GM08714 (cell line): Measurements from ENCODE around the gene CHRNA4.

Source experiments
- H3K4me3 ChIP-seq: fragments of 200-500 bp; sonication (Bioruptor generic); 2 replicates; pipeline ENCODE4 v1.5.1; 2014; ENCODE audit warnings: mild to moderate bottlenecking, low read length, inconsistent platforms
- ZNF274 ChIP-seq: IDR thresholded peaks from 2 replicates; pipeline ENCODE4 v1.6.1; 2012; ENCODE audit warnings: mild to moderate bottlenecking, low read depth, low read length

The CHRNA4 gene

DNA sequence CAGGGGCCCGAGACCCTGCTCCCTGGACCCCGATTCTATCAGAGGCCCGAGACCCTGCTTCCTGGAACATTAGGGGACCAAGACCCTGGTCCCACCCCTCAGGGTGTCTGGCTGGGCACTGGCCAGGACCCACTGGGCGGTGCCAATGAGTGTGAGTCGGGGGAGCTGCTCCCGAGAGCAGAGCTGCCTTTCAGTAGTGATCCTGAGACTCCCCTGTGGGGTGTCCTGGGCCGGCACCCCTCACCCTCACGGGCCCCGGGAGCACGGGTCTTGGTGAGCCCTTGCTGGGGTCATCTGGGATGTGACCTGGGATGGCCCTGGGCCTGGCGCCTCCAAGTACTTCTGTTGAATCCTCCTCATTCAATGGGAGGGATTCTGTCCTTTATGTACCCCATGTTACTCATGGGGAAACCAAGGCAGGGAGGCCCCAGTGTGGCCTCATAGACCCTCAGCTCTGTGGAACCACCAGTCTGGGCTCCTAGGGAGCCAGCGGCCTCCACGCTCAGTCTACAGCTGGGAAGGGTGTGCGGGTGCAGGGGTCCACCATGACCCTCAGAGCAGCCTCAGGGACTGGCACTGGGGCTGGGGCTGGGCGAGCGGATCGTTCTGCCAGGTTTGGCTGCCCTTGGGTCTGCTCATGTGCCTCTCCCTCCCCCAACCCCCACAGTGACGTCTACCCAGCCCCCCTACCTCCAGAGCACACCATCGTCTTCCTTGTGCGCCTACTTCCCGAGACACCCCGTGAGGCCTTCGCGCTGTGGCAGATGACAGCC is 42.6 kb downstream of the CHRNA4 start:
- H3K4me3 ChIP-seq = no peak overlapping the region
- no peak for TF ChIP-seq ZNF274

DNA sequence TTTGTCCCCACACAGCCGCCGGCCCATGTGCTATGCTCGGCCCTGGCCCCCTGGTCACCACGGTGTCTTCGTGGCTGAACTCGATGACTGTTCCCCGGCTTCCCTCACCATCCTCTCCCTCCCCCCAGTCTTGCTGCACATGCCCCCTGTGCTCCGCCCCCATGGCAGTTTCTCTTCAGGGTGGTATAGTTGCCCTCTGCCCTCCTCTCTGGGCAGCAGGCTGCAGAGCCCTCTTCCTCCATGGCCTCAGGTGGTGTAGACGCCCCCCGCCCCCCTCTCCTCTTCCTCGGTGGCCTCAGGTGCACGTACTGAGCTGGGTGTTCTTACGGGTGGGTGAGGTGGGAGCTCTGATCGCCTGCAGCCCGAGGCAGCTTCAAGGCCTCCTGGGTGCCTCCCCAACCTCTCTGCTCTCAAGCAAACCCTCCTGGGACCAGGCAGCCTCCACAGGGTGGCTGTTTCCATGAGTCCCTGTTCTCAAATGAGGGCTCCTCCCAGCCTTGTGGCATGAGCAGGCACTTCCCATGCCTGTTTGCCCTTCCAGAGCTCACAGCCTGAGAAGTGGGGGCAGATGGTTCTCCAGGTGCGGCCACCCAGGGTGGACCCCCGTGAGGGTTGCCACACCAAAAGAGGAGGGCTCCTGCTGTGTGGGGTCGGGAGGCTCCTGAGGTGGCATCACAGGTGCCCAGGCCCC is 43.4 kb downstream of the CHRNA4 start:
- no peak overlapping the region for H3K4me3 ChIP-seq
- TF ChIP-seq ZNF274 = no peak

DNA sequence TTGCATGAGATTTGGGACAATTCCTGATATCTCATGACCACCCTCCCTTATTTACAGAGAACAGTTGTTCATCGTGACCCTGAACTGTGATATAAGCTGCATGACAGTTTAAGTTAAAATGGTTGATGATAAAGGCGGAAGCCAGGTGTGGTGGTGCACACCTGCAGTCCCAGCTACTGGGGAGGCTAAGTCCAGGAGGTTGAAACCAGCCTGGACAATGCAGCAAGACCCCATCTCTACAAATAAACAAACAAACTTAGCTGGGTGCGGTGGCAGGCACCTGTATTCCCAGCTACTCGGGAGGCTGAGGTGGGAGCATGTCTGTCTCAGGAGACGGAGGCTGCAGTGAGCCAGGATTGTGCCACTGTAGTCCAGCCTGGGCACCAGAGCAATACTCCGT is 44.1 kb downstream of the CHRNA4 start:
- no peak for TF ChIP-seq ZNF274
- H3K4me3 ChIP-seq = no peak overlapping the region

DNA sequence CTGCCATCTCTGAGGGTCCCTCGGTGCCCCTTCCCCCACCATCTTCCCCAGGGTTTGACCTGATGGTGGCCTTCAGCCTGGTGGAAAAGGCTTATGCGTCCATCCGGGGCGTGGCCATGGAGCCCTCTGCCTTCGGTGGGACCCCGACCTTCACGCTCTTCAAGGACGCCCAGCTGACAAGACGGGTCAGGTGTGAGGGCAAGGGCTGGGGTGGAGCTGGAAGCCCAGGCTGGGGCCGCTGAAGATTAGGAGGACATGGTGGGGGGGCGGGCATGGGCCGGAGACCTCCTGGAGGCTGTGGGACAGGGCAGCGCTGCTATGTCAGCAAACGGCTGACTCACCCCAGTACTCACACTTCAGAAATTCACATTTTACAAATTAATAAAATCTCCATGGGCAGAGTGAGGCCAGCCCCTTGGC is 44.6 kb downstream of the CHRNA4 start:
- no peak for TF ChIP-seq ZNF274
- H3K4me3 ChIP-seq = no peak overlapping the region

DNA sequence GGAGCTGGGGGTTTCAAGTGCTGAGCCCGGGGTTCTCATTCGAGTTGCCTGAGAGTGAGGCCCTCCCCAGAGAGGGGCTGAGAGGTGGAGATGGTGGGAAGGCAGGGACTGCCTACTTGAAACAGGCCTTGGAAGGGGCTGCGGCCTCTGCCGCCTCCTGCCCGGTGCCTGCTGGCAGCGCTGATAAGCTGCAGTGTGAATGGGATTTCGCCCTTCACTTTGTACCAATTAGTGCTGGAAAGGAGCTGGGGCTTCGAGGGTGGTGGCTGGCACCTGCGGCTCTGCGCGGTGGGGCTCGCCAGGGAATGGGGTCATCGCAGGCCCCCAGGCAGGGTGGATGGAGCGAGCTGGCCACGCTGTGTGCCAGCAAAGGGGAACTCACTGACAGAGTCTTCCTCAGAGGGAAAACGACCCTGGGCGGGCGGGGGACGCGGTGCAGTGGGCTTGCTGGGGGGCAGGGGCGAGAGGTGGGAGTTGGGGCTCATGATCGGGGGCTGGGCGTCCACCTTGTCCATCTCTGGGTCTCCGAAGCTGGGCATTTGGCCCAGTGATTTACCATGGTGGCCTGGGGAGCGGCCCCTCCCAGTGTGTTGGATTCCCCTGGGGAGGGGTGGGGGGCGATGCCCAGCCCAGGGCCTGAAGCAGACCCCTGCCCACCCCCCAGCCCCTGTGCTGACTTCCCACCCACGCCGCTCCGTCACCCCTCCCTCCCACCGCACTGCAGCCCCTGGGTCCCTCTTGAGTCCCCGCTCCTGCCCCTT is 45.2 kb downstream of the CHRNA4 start:
- H3K4me3 ChIP-seq = no peak overlapping the region
- TF ChIP-seq ZNF274 = no peak

DNA sequence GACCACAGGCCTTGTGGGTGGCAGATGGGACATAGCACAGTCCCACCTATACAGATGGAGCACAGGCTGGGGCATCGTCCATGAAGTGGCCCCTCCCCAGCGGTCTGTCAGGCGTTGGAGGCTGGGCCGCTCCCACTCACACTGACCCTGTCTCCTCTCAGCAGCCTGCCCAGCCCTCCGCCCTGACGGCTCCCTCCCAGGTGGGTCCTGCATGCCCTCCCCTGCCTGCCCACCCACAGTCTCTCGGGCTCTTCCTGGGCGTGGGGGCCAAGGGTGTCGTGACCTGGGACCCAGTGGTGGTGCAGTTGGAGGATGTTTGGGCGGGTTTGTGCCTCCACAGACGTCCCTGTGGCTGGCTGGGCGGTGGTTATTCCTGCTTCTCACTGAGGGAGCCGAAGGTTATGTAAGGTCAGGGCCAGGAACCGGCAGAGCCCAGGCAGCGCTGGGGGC is 45.9 kb downstream of the CHRNA4 start:
- no peak overlapping the region for H3K4me3 ChIP-seq
- no peak for TF ChIP-seq ZNF274

DNA sequence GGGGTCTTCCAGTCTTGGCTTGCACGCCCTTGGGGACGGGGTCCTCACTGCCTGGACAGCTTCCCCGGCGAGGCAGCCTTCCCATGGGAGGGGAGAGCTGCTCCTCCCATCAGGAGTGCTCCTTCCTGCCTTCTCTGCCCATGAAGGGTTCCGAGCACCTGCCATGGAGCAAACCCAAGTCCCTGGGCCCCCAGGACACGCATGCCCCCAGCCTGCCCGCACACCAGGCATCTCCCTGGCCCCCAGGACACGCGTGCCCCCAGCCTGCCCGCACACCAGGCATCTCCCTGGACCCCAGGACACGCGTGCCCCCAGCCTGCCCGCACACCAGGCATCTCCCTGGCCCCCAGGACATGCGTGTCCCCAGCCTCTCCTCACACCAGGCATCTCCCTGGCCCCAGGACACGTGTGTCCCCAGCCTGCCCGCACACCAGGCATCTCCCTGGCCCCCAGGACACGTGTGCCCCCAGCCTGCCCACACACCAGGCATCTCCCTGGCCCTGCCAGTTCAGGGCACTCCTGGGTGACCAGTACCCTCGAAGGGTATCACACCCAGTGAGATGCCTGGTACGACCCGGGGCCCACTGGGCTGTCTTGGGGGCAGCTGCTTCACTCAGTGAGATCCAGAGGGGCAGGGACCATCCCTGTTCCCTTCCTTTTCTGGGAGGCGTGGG is 46.4 kb downstream of the CHRNA4 start:
- no peak overlapping the region for H3K4me3 ChIP-seq
- no peak for TF ChIP-seq ZNF274

DNA sequence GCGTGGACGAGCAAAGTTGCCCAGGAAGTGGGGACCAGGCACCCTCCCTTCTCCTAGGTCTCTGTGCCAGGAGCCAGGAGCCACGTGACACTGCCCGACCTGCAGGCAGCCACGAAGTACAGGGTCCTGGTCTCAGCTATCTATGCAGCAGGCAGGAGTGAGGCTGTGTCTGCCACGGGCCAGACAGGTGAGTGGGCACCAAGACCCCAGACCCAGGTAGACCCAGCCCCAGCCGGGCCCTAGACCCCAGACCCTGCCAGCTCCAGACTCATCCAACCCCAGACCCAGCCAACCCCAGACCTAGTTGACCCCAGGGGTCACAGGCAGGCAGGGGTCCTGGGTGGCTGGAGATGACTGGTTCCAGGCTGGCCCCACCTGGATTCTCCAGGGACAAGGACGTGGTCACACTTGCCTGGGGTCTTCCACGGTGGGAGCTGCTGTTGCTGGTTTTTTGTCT is 47.1 kb downstream of the CHRNA4 start:
- H3K4me3 ChIP-seq = no peak overlapping the region
- no peak for TF ChIP-seq ZNF274

DNA sequence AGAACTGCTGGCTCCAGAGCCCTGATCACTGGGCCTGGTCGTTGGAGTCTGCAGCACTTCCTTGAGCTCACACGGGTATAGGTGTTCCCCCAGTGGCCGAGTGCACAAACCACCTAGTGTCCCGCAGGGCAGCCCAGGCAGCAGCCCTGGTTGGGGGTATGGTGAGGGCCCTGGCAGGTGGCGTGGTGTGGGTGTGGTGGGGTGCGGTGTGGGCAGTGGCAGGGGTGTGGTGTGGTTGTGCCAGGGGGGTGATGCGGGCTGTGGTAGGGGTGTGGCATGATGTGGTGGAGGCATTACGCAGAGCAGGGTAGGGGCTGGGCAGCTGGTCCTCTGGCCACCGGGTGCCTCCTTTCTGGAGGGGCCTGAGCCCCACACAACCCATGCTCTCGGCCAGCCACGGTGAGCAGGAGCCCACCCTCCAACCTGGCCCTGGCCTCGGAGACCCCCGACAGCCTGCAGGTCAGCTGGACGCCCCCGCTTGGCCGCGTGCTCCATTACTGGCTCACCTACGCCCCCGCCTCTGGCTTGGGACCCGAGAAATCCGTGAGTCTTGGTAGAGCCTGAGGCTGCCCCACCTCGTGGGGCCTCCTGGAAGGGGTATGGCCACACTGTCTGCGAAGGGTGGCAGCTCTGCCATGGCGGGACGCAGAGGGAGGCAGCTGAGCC is 47.7 kb downstream of the CHRNA4 start:
- TF ChIP-seq ZNF274 = no peak

DNA sequence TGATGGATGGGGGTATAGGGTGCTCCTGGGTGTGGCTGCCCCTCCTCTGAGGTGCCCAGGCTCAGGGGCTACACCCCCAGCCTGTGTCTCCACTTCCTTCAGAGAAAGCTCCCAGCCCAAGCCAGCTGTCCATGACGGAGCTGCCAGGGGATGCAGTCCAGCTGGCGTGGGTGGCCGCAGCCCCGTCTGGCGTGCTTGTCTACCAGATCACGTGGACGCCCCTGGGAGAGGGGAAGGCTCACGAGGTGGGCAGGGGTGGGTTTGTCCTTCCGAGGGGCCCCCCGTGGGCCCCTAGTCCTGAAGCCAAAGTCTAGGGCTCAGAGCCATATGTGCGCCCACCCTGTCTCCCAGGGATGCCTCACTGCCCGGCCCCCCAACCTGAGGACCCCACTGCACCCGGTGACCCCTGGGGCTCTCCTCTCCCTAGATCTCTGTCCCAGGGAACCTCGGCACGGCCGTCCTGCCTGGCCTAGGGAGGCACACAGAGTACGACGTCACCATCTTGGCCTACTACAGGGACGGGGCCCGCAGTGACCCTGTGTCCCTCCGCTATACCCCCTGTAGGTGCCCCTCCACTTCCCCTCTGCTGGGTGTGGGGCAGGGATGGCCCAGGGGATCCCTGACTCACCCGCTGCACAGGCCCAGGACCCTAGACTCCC is 48.3 kb downstream of the CHRNA4 start:
- TF ChIP-seq ZNF274 = no peak
- H3K4me3 ChIP-seq = no peak overlapping the region

More for the DNA sequence above, 47.7 kb downstream of the CHRNA4 start:
- H3K4me3 ChIP-seq = no peak overlapping the region

DNA sequence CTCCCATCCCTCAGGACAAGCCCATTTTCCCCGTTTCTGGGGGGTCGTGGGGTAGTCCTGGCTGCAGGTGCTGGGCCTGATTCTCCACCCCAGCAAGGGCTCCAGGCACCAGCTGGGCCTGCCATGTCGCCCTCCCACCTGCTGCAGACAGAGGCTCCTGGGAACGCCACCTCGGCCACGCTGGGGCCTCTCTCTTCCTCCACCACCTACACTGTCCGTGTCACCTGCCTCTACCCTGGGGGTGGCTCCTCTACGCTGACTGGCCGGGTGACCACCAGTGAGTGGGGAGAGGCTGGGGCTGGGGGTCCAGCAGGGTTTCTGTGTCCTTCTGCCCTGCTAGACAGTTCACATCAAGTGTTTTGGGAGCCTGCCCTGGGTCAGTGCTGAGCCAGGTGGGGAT is 48.9 kb downstream of the CHRNA4 start:
- no peak overlapping the region for H3K4me3 ChIP-seq
- TF ChIP-seq ZNF274 = no peak

DNA sequence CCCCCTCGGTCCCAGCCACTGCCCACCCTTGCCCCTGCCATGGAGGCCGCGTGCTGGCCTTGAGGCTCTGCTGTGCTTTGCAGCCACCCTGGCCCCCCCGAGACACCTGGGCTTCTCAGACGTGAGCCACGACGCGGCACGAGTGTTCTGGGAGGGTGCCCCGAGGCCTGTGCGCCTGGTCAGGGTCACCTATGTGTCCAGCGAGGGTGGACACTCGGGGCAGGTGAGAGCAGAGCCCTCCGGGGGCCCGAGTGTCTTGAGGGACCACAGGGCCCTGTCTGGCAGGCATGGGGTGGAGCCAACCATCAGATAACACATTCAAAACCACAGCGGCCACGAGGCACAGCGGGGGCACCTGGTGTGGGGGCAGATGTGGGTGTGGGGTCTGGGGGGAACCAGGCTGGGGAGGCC is 49.3 kb downstream of the CHRNA4 start:
- no peak overlapping the region for H3K4me3 ChIP-seq
- TF ChIP-seq ZNF274 = no peak
